GM18868 (cell line): ENCODE measurements around the gene LRMDA.

Experiments
- ATAC-seq: cut with Tn5 transposase; IDR thresholded peaks from one replicate; pipeline ENCODE4 v1.9.1; 2021; ENCODE audit warnings: mild to moderate bottlenecking, moderate library complexity; ENCODE audit not compliant: unreplicated experiment

LRMDA gene

GRCh38 chr10:75431180-75432111 lies at the start of gene LRMDA:
TSS of gene LRMDA (plus strand) at chr10:75431624.
- no peak for ATAC-seq

GRCh38 chr10:75386128-75386527 lies 45.3 kb upstream of the LRMDA start:
- ATAC-seq: no peak

GRCh38 chr10:75388082-75388481 lies 43.3 kb upstream of the LRMDA start:
- no peak for ATAC-seq

- no peak for ATAC-seq
Observed at GRCh38 chr10:75390178-75390577, 41.2 kb upstream of the LRMDA start.

- ATAC-seq: no peak
Observed at GRCh38 chr10:75392271-75392670, 39.2 kb upstream of the LRMDA start.

GRCh38 chr10:75392744-75393143 lies 38.7 kb upstream of the LRMDA start:
- ATAC-seq: no peak

- ATAC-seq: no peak
Observed at GRCh38 chr10:75394221-75394620, 37.2 kb upstream of the LRMDA start.

- no peak for ATAC-seq
Observed at GRCh38 chr10:75395066-75395931, 36.1 kb upstream of the LRMDA start.

- ATAC-seq: no peak
Observed at GRCh38 chr10:75395932-75396630, 35.3 kb upstream of the LRMDA start.

GRCh38 chr10:75396631-75397495 lies 34.6 kb upstream of the LRMDA start:
- no peak for ATAC-seq

- ATAC-seq: no peak
Observed at GRCh38 chr10:75397496-75398199, 33.8 kb upstream of the LRMDA start.

- ATAC-seq: no peak
Observed at GRCh38 chr10:75398200-75398691, 33.2 kb upstream of the LRMDA start.

- ATAC-seq: no peak
Observed at GRCh38 chr10:75398692-75399460, 32.5 kb upstream of the LRMDA start.

GRCh38 chr10:75399461-75400162 lies 31.8 kb upstream of the LRMDA start:
- peak; percentile 33 for ATAC-seq

- ATAC-seq: no peak
Observed at GRCh38 chr10:75400163-75400770, 31.2 kb upstream of the LRMDA start.

GRCh38 chr10:75400771-75401568 lies 30.5 kb upstream of the LRMDA start:
- ATAC-seq: no peak
